ENCODE data around the gene NFAM1.

- no peak for TF ChIP-seq POLR2A (IDR thresholded peaks at IDR 0.05)
- no peak for TF ChIP-seq CTCF (IDR thresholded peaks at IDR 0.05)
Measured at GRCh38 chr22:42419243-42419881, 12.8 kb downstream of the NFAM1 start.
